Psoas muscle (tissue), 8 donors: ENCODE measurements around the gene FOXP1. TPM values are rescaled to one million over a fixed set of nuclear protein-coding genes. Genes with fewer than 3 reads are reported as not detected.
A peak's percentile ranks its signal among the peaks of the same experiment; 100 is the strongest.

Experiments
- ATAC-seq, 4 donors: fragments of 200-7000 bp; cut with Tn5 transposase; one replicate each; pipeline ENCODE4 v1.9.1; 2020; ENCODE audit warnings: moderate library complexity in 3 of 4, mild to moderate bottlenecking in 2 of 4
- DNase-seq, 2 donors: peaks; one replicate each; pipeline ENCODE4 v3.0.0-alpha.2; 2020
- H3K27ac ChIP-seq: fragments of 200-600 bp; one replicate; pipeline ENCODE4 v1.8.0; 2022
- H3K27me3 ChIP-seq, 3 donors: fragments of 200-600 bp in 1 of 3; one replicate each; pipeline versions ENCODE4 v1.6.1 to v1.8.0; 2013 to 2022; ENCODE audit warnings: low read length in 2 of 3, mild to moderate bottlenecking in 2 of 3, moderate library complexity in 1 of 3; ENCODE audit not compliant: insufficient read depth in 3 of 3
- H3K36me3 ChIP-seq, 2 donors: fragments of 200-600 bp in 1 of 2; one replicate each; pipeline versions ENCODE4 v1.6.1 to v1.8.0; 2013 to 2022; ENCODE audit warnings: low read depth in 1 of 2, mild to moderate bottlenecking in 1 of 2, moderate library complexity in 1 of 2; ENCODE audit not compliant: insufficient read depth in 1 of 2
- H3K4me1 ChIP-seq: fragments of 200-600 bp; one replicate; pipeline ENCODE4 v1.8.0; 2022
- H3K4me3 ChIP-seq: fragments of 200-600 bp; one replicate; pipeline ENCODE4 v1.8.0; 2022; ENCODE audit warnings: mild to moderate bottlenecking
- H3K9me3 ChIP-seq: fragments of 200-600 bp; one replicate; pipeline ENCODE4 v1.8.0; 2022
- CTCF ChIP-seq: fragments of 200-600 bp; IDR thresholded peaks from one replicate; pipeline ENCODE4 v1.8.0; 2022; ENCODE audit warnings: antibody characterized with exemption
- WGBS, 3 donors: extraction: QIAGEN DNeasy Blood & Tissue Kit; methylation state at CpG; one replicate each; pipeline versions ENCODE4 v1.1.6 to v1.1.7; 2013; 5-methylcytosine and 5-hydroxymethylcytosine counted together
- intact Hi-C, 2 donors: fragments of 100-400 bp; cut with DNase I; formaldehyde crosslinking; loops; one replicate each; pipeline versions ENCODE4 v1.11.0 to v1.14.2; 2022
- polyA plus RNA-seq, 3 donors: library from polyadenylated mRNA; stranded (reverse); fragments of 200-250 nt; gene quantifications; one replicate each; pipeline ENCODE4 v1.2.3, GENCODE V29; 2013
- total RNA-seq, 4 donors: library from RNA; stranded (reverse); fragmentation: NEBNext Ultra II Directional in 2 of 4; extraction: Animal tissue kit (Norgen Biotek cat#: 25700) in 2 of 4; gene quantifications; one replicate each; pipeline versions ENCODE4 v1.2.1 to v1.2.4, GENCODE V29; 2021 to 2023
- donor health status: healthy with polysubstance abuse.
- donor health status: DM: no; HTN: no; CAD: no; lungs with moderate emphysema.
- donor health status: Bipolar disorder and iron deficiency.
- donor health status: healthy.
- donor health status: DM: yes; HTN: yes; CAD: no.
- donor health status: DM: no; HTN: no; CAD: no.
- donor health status: DM: no; HTN: no; CAD: no.
- donor health status: DM: yes; HTN: yes; CAD: no.

The FOXP1 gene
- total and polyA plus RNA-seq, 7 donors: 2.6 to 26.4 (median 15.4) TPM

DNA sequence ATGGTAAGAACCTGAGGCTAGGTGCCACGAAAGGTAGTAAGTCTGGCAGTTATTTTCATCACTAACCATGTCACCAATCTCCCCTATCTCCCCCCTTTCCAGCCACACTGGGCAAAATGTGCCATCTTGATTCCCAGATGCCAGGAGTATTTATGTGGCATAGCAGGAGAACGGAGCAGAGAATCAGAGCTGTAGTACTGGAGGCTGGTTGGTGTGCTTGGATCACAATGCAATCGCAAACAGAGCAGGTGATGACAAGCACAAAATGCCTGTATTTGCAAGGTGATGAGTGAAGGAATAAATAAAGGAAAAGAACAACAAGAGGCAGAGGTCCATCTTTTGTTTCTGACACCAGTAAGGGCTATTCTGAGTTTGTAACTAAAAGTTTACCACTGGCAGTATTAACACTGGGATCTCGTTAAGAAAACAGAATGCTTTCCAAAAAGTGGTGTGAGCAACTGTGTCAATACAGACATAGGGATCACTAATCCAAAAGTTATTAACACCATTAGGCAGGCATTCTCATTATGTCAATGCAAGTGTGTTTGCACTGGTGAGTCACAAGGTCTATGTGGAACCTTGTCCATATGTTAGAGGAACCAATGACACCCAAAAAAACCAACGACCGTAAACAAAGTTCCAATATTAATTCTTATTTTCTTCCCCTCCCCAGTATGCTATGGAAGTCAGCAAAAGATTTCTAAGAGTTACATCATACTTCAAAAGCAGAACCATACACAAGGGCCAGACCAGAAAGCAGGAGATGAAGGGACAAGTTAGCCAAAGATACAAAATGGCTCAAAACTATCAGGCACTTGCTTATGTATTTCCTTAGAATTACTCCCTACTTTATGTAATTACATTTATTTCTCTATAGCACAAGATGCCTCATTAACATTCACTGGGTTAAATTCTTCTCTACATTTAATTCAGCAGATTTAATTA, 556.6 kb downstream of the FOXP1 start:
- no peaks in the 10 kb centered on the region for H3K9me3 ChIP-seq
- ATAC-seq (peak in 1 of 4 donors; percentile 70), DNase-seq (no peak)
- no peaks in the 10 kb centered on the region for H3K36me3 ChIP-seq
- TF ChIP-seq CTCF: no peak
- peaks cover 7% of the 10 kb centered on the region for H3K4me1 ChIP-seq
- H3K27ac ChIP-seq: no peak overlapping the region
- intact Hi-C loops: no loop called here
- H3K27me3 ChIP-seq: no peaks in the 10 kb centered on the region
- H3K4me3 ChIP-seq: no peak overlapping the region
- WGBS, 3 donors: 58 to 64% (median 62%) methylated on average over 6 of the region's 6 CpGs

GRCh38 chr3:71025516-71025915, 558.0 kb downstream of the FOXP1 start:
- Histone ChIP-seq H3K27ac (no peak overlapping the region), H3K9me3 (no peaks in the 10 kb centered on the region), H3K36me3 (no peaks in the 10 kb centered on the region), H3K4me1 (no peaks in the 10 kb centered on the region), H3K4me3 (no peak overlapping the region), H3K27me3 (no peaks in the 10 kb centered on the region)
- intact Hi-C loops: no loop called here
- DNase-seq: no peak
- 71 to 77% (median 75%) methylated on average over 1 of the region's 1 CpG for WGBS, 3 donors
- no peak for ATAC-seq
- TF ChIP-seq CTCF: no peak

GRCh38 chr3:71025010-71025409, 558.5 kb downstream of the FOXP1 start:
- H3K4me3 ChIP-seq: no peak overlapping the region
- TF ChIP-seq CTCF: no peak
- no peaks in the 10 kb centered on the region for H3K27me3 ChIP-seq
- DNase-seq: no peak
- no peaks in the 10 kb centered on the region for H3K4me1 ChIP-seq
- 90 to 94% (median 91%) methylated on average over 8 of the region's 8 CpGs for WGBS, 3 donors
- no peaks in the 10 kb centered on the region for H3K36me3 ChIP-seq
- no peak overlapping the region for H3K27ac ChIP-seq
- intact Hi-C loops: no loop called here
- ATAC-seq: no peak
- H3K9me3 ChIP-seq: no peaks in the 10 kb centered on the region

GRCh38 chr3:71022551-71023335, 560.8 kb downstream of the FOXP1 start:
- Histone ChIP-seq H3K9me3 (no peaks in the 10 kb centered on the region), H3K36me3 (no peaks in the 10 kb centered on the region), H3K4me3 (no peak overlapping the region), H3K27me3 (no peaks in the 10 kb centered on the region), H3K4me1 (no peaks in the 10 kb centered on the region), H3K27ac (no peak overlapping the region)
- WGBS, 3 donors: 86 to 88% (median 86%) methylated on average over 5 of the region's 5 CpGs
- ATAC-seq (peak in 1 of 4 donors; percentile 41), DNase-seq (no peak)
- no peak for TF ChIP-seq CTCF
- intact Hi-C loops: no loop called here
